GM19438 (cell line): ENCODE data around the gene JAZF1.

ENCODE experiments used
- ATAC-seq: cut with Tn5 transposase; IDR thresholded peaks from one replicate; pipeline ENCODE4 v1.9.1; 2021; ENCODE audit warnings: low read depth; ENCODE audit not compliant: unreplicated experiment

The JAZF1 gene

DNA sequence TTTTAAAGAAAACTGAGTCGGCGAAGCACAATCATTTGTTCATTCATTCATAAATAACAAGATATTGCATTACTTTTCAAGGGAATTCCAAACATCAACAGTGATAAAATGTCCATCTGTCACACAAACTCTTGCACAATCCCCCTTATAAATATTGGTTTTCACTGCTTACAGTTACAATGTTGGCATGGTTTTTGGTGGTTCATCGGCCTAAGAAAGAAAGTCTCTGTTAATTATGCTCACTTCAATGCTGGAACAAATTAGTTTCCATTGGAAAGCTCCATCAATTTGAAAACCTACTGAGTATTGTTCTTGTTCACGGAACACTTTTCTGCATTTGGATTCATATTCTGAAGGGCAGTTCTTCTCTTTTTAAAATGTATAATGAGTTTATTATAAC lies 188.5 kb downstream of the JAZF1 start:
- no peak for ATAC-seq

DNA sequence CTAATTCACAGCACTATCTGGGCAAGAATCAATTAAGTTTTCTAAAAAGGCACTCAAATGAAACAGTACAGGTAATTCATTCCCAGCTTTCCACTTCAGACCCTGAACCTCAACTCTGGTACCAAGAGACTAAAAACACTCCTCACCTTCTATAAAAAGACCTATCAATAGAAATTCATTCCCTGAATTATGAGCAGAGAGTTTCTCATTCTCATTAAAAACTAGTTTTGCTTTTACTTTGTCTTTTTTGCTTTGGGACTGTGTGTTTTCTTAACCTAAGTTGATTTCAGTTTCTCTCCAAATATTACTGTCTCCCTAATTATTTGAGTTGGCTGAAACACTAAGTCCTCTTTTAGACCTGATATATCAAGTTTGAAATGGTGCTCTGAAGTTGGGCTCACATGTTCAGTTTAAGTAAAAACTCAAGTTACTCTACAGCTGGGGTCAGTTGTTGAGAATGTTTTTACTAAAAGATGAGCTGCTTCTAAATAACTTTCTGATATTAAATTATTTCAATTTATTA lies 189.5 kb downstream of the JAZF1 start:
- no peak for ATAC-seq

DNA sequence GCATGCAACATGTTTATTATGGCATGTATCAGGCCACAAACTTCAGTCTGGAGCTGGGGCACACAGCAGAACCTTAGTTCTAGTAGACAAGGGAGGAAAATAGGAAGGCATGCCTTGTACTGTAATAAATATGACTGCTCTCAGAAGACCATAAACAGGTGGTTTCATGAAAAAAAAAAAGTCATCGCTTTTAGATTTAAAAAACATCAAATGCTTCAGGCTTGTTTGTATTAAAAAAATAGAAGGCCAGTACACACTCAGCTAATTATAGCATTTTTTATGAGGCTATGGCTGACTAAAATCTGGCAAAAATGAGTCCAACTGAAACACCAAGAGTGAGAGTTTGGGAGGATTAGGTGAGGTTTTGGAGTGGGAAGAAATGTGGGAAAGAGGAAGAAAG lies 204.1 kb downstream of the JAZF1 start:
- ATAC-seq, result no peak

DNA sequence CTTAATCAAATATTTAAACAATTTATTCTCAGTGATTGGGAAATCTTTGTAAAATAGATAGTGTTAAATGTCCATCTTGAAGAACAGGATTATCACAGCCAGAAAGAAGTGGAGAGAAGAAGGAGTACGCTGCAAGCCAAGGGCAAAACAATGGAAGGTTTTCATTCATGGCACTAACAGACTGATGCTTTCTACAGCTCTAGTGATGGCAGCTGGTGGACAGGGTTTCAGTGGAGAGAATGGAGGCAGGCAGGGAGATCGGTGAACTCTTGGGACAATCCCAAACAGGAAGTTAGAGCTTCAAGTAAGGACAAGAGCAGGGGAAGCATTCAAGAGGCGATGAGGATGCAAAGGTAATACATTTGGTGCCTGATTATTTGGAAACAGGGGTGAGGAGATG lies 207.0 kb downstream of the JAZF1 start:
- ATAC-seq, result no peak

DNA sequence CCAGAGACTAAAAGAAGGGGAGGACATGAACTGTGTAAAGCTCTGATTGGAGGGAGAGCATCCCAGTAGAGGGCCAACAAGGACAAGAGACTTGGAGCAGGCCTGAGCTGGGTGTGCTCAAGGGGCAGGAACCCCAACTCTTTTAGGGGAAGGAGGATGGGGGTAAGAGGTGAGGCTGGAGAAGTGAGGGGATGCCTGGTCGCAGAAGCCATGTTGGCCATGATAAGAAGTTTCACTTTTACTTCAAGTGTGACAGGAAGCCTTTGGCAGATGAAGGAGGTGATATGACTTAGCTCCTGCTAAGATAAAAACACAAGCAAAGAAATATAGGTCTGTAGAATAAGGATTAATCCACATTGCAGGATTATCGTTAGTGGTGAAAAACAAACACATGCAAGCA lies 208.3 kb downstream of the JAZF1 start:
- ATAC-seq, result no peak

DNA sequence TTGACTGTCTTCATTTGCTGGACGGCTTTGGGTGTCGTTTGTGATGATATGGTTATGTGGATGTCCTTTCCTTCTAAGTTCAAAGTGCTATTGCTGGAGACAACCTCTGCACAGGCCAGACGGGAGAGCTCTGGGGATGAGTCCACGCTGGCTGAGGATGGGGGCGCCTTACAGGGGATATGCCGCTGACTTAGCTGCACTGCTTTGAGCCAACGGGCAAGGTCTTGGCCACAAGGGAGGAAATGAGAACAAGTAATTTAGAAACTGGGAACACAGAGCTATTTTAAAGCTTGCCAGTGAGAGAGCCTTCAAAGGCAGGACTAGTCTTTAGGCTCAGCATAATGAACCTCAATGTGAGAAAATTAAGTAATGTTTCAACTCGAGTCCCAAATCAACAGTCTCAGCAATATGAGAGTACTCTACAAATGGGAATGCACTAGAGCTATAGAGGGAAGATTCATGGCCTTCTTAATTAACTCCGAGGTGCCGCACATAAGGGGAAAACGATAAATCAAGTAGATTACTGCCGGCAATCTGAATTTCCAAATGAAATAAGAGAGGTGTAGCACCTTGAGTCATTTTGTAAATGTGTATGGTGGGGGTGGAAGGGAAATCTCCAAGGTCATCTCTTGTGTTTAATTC lies 209.3 kb downstream of the JAZF1 start:
- ATAC-seq, result no peak

DNA sequence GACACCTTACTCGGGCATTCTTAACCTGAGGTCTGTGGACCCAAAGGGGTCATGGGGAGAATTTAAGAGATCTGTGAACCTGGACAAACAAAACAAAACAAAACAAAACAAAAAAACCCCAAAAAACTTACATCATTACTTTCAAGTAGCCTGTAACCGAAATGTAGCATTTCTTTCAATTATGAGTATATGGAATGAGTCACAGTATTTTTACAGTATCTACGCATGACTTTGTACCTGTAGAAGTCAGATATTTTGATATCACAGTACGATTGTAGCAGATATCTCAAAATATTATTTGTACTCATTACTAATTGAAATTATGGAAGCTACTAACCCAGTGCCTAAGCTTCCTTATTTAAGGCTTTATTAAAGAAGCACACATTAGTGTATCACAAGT lies 210.2 kb downstream of the JAZF1 start:
- ATAC-seq, result no peak

DNA sequence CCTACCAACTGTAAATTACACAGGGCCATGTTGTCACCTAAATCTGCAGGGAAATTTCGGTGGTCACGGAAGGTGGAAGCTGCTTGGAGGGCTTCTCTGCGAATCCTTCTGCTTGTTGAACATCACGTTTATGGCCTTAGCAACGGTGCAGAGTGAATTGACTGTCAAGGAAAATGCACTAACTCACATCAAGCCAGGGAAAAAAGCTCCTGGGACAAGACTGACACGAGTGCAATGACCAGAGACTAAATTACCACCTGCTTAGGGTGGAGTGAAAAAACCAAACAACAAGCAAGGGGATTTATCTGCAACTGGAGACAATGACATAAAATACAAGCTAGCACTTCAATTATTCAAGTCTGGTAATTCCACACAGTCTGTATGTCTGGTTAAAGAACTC lies 211.2 kb downstream of the JAZF1 start:
- ATAC-seq, result no peak

DNA sequence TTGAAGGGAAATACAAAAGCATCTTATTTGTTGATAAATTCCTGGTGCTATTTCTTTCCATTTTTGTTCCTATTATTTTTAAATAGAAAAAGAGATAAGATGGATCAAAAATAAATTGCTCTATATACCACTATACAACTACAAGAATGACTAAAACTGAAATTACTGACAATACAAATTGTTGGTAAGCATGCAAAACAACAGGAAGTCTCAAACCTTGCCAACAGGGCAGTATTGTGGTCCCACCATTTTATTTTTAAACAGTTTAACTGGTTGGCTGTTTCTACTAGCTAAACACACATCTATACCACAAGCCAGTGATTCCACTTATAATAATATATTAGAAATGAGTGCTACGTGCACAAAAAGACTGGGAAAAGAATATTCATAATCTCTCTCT lies 213.0 kb downstream of the JAZF1 start:
- ATAC-seq, result peak; percentile 60

DNA sequence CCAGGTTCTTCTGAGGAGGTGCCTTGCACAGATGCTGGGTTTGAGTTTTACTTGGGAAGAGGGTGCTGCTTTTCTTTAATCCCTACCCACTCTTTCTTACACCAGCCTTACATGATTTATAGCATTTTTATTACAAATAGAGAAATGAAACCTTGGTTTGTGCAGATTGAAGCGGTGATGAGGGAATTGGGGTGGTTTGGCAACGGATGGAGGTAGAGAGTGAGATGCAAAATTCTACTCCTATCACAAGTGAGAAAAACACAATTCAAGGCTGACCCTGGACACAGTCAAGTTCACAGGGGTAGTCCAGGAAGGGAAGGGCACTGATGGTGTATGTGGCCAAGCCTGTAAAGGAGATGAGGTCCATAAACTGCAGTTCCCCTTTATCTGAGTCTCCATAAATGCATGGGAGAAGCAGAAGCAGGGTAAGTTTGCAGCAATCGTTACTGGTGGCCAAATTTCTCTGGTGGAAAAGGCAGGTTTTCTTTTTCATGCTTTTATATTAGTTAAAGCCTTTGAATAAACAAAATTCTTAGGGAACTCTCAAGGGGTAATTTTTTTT lies 214.3 kb downstream of the JAZF1 start:
- ATAC-seq, result no peak

DNA sequence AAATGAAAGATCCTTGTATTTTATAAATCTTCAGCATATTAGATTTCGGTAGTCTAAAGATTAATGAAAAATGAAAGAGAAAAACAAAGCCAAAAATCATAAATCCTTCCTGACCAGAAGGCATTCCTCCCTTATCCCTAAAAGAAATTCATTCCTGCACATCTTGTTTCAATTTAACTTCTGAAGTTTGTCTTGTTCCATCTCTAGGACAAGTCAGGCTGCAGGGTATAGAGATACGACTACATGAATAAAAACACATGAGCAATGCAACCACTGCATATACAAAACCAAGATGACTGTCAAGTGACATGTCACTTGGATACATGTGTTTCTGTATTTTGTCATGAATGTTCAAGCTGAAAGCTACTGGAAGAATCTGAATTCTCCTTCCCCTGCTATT lies 214.9 kb downstream of the JAZF1 start:
- ATAC-seq, result no peak

DNA sequence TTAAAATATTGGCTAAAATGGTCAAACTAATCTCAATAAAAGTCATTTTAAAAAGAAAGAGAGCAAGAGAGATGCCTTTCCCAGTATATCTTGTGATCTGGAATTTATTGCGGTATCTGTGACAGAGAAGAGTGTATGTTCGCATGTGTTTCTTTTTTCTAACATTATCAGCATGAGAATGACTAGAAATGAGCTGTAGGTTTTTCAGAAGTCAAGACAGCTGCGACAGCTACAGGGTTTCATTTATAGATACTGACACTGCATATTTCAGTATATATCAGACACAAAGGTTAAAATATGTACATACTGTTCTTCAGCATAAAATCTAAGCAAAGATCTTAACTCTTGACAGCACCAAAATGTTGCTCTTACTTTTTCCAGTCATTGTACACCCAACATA lies 215.8 kb downstream of the JAZF1 start:
- no peak for ATAC-seq

DNA sequence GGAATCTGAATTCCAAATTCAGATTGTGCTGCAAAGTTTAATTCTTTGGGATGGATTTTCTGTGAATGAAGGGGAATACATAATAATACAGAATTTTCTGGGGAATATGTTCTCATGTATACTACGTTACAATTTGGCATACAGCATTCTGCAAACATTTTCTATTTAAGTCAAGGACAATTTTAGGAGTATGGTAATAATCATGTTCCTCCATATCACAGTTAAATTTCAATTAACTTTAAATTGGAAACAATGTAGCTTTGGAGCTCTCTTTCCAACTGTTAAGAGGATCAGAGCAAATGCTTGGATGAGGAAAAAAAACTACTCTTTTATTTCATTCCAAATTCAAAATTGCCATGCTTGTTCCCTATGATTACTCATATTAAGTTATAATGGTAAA lies 217.5 kb downstream of the JAZF1 start:
- ATAC-seq, result no peak

DNA sequence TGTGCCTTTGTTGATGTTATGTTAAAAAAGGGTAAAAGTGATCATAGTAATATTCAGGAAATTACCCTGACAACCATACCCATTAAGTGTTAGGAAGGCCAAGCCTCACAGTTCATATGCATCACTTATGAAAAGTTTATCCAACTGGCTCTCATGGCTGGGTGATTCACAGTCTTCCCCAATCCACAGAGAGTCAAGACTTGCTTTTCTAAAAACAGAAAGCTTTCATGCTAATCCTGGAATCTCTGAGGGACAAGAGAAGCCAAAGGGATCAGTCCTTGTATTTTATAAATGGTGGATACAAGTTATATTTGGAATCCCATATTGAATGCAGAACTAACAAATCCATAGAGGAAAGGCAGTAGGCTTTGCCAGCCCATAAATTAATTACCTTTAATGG lies 218.3 kb downstream of the JAZF1 start:
- no peak for ATAC-seq

DNA sequence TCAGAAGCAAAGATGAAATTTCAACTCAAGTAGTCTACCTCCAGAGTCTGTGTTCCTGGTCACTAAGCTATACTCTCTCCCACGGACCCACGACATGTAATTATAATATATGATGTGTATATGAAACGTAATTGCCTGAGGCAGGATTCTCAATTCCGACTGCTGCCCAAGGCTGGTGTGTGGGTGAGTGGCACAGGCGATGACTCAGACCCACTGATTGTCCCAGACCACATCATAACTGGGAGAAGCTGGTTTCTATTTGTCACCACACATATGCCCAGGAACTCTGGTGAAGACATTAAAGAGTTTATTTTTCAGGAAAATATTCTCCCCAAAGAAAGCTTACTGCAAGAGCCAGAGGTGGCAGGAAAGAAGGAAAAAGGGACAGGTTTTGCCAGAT lies 219.3 kb downstream of the JAZF1 start:
- no peak for ATAC-seq

DNA sequence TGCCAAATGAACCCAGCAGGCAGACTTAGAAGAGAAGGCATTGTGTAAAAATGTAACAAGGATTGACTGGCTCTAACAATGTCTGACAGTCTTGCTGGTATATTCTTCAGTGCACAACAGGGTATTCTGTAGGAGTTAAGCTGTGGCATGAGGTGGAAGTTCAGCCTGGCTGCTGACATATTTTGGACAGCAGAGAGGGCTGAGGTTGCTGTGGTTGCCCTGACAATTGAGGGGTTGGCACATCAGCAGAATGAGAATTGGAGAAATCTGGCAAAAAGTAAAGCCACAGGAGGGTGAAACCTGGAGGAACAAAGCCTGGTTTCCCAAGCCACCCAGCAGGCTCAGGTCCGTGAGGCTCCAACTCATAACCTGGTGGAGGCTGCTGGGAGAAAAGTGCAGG lies 220.2 kb downstream of the JAZF1 start:
- no peak for ATAC-seq

DNA sequence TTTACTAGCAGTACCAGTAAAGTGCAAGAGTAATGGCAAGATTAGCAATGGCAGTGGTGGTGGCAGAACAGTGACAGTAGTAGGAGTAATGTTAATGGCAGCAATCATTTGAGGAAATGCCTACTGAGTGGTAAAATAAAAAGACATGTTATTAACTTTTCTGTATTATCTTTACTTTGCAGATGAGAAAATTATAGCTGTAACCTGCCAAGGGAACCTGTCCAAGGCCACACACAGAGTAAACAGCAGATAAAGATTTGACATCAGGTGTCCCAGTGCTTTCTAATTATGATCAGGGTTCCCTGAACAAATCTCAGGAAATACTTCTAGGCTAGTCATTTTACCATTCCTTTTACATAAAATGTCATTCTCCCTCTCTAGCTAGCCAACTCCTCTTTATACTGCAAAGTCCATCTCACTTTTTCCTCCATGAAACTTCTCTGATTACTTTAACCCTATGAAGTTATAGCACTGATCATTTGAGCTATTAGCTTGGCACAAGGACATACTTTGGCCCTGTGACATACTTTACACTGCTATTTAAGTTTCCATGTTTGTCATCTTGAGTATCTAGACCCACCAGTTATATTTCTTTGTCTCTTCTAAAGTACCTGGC lies 221.6 kb downstream of the JAZF1 start:
- ATAC-seq, result no peak

DNA sequence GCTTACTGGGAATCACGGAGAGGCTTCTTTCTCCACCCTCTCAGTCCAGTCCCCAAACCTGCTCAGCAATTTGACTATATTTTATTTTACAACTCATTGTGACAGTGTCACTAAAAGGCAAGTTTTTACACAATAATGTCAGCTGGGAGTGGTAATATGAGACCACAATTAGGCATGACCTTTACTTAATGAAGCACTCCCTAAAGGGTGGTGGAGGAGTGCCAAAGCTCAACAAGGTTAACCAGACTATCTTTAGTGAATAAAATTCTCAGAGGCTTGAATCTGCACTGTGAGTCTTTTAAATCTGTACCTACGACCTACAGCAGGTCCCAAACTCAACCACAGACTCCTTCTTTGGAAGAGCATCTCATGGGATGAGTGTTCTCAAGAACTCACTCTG lies 225.0 kb downstream of the JAZF1 start:
- ATAC-seq, result no peak

DNA sequence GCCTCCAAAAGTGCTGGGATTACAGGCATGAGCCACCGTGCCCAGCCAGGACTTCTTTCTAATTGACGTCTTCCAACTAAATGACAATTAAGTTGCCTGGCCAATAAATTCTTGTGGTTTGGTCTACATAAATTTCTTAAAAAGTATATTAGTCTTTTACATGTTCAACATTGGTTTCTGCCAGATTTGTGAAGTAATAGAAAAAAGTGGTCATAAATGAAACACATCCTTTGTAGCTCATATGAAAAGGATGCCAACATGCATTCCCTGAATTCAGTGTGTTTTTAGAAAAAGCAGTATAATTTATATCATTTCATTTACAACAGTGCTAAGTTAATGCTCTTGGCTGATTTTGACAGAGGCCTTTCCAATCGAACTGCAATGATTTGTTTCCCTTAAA lies 225.6 kb downstream of the JAZF1 start:
- no peak for ATAC-seq

DNA sequence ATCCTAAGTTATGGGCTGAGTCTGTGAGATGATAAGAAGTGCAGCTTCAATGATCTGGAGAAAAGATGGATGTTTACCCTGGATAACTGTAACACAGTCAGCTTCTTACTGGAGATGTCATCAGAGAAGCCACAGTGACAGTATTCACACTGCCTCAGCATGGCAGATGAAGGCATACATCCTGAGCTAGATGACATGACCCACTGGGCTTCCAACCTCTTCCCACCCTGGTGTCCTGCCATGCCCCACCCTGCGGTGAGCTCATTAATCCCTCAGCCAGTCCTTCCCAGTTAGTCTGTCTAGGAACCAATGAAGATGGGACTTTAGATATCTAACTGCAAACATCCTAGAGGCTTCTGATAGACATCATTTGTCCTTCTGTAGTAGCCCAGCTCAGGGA lies 226.8 kb downstream of the JAZF1 start:
- ATAC-seq, result no peak

DNA sequence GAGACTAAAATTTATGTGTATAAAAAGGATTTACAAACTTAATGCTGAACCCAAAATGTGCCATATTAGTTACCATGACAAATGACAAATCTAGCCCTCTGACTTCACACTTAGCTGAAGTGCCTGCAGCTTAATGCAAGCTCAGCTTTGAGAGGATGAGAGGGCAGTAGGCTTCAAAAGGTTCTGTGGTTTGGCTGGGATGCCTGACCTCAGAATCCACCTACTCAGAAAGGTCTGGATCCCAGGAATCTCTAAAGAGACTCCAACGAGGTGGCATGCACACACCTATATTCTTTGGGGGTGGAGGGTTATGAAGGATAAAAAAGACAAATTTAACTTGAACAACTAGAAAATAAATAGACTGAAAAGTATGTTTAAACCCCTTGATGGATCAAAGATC lies 227.2 kb downstream of the JAZF1 start:
- ATAC-seq, result no peak
